T-cell (primary cell): Measurements from ENCODE around the gene CENPM. TPM values are rescaled to one million over a fixed set of nuclear protein-coding genes. Genes with fewer than 3 reads are reported as not detected.
A peak's percentile ranks its signal among the peaks of the same experiment; 100 is the strongest.

Experiments used
- ATAC-seq, 4 experiments: fragments of 200-7000 bp in 3 of 4; fragments of 150-1000 bp in 1 of 4; cut with Tn5 transposase; replicated peaks in 1 of 4; 1 replicate in 3 of 4; 2 replicates in 1 of 4; pipeline ENCODE4 v1.10.0; 2021; ENCODE audit warnings: moderate library complexity in 3 of 4, mild to moderate bottlenecking in 2 of 4, moderate number of reproducible peaks in 1 of 4
- CTCF ChIA-PET, 2 donors: fragments of 300-600 bp; sonication (Branson Sonifier 250); formaldehyde crosslinking; loops; one replicate each; lab custom pipeline; 2022; ENCODE audit warnings: antibody characterized with exemption in 2 of 2; lab: Charles Lee
- POLR2A ChIA-PET, 2 donors: fragments of 300-600 bp; sonication (Branson Sonifier 250); formaldehyde crosslinking; loops; one replicate each; lab custom pipeline; 2022; ENCODE audit warnings: antibody characterized with exemption in 2 of 2; lab: Charles Lee
- DNase-seq, 35 experiments: peaks; one replicate each; pipeline versions ENCODE4 v3.0.0 to v3.0.0-alpha.2; 2013 to 2023
- H3K27ac ChIP-seq: one replicate; pipeline ENCODE4 v1.5.1; 2013; ENCODE audit warnings: low read length
- H3K27me3 ChIP-seq, 2 experiments: replicated peaks in 1 of 2; 1 replicate in 1 of 2; 2 replicates in 1 of 2; pipeline versions ENCODE4 v1.6.1 to v1.7.0; 2013; ENCODE audit warnings: low read length in 1 of 2, mixed read lengths in 1 of 2; ENCODE audit not compliant: control insufficient read depth in 2 of 2, insufficient read depth in 2 of 2; ENCODE audit errors: extremely low read depth in 1 of 2
- H3K36me3 ChIP-seq, 2 donors: 1 replicate in 1 of 2; 2 replicates in 1 of 2; pipeline versions ENCODE4 v1.6.1 to v1.7.0; 2013; ENCODE audit warnings: low read length in 1 of 2; ENCODE audit not compliant: control insufficient read depth in 2 of 2, insufficient read depth in 1 of 2; ENCODE audit errors: extremely low read depth in 1 of 2
- H3K4me1 ChIP-seq, 2 experiments: 1 replicate in 1 of 2; 2 replicates in 1 of 2; pipeline versions ENCODE4 v1.6.1 to v1.7.0; 2013; ENCODE audit warnings: low read length in 2 of 2, mixed read lengths in 1 of 2; ENCODE audit not compliant: insufficient read depth in 2 of 2, control insufficient read depth in 1 of 2; ENCODE audit errors: extremely low read depth in 1 of 2
- H3K4me3 ChIP-seq, 2 donors: 1 replicate in 1 of 2; 2 replicates in 1 of 2; pipeline versions ENCODE4 v1.5.1 to v1.7.0; 2013; ENCODE audit warnings: mild to moderate bottlenecking in 2 of 2, low read length in 1 of 2, moderate library complexity in 1 of 2; ENCODE audit not compliant: control insufficient read depth in 1 of 2; ENCODE audit errors: extremely low read depth in 1 of 2
- H3K9me3 ChIP-seq: 2 replicates; pipeline ENCODE4 v1.7.0; 2013
- H3K27ac Mint-ChIP-seq, 2 donors: one replicate each; pipeline ENCODE4 v1.8.0; 2020 to 2021; ENCODE audit warnings: mild to moderate bottlenecking in 2 of 2, mixed read lengths in 2 of 2
- H3K27me3 Mint-ChIP-seq, 2 donors: one replicate each; pipeline ENCODE4 v1.8.0; 2021 to 2022; ENCODE audit warnings: mixed read lengths in 2 of 2
- H3K36me3 Mint-ChIP-seq: one replicate; pipeline ENCODE4 v1.8.0; 2021; ENCODE audit warnings: mixed read lengths
- H3K4me1 Mint-ChIP-seq, 3 donors: one replicate each; pipeline ENCODE4 v1.8.0; 2020 to 2022; ENCODE audit warnings: mixed read lengths in 3 of 3, mild to moderate bottlenecking in 1 of 3
- H3K4me3 Mint-ChIP-seq, 3 donors: one replicate each; pipeline ENCODE4 v1.8.0; 2020 to 2022; ENCODE audit warnings: mild to moderate bottlenecking in 3 of 3, mixed read lengths in 3 of 3, moderate library complexity in 3 of 3
- H3K9me3 Mint-ChIP-seq, 3 donors: one replicate each; pipeline ENCODE4 v1.8.0; 2020 to 2022; ENCODE audit warnings: mixed read lengths in 3 of 3
- WGBS: methylation state at CpG from one replicate; pipeline ENCODE4 v1.1.5; 2013; ENCODE audit warnings: missing lambda C conversion rate; ENCODE audit not compliant: insufficient coverage; 5-methylcytosine and 5-hydroxymethylcytosine counted together
- total RNA-seq, 35 experiments: library from RNA in 6 of 35; stranded (reverse) in 6 of 35; fragments of 120-200 nt in 1 of 35; gene quantifications; one replicate each; pipeline versions ENCODE4 v1.2.1 to v1.2.4 and lab custom pipeline; 2013 to 2026

CENPM gene
- total RNA-seq, 5 donors from 2014 or later (not counting 1 experiment from before 2014, with no cell fraction given), result 5.1 to 16.7 (median 7.9) TPM

DNA sequence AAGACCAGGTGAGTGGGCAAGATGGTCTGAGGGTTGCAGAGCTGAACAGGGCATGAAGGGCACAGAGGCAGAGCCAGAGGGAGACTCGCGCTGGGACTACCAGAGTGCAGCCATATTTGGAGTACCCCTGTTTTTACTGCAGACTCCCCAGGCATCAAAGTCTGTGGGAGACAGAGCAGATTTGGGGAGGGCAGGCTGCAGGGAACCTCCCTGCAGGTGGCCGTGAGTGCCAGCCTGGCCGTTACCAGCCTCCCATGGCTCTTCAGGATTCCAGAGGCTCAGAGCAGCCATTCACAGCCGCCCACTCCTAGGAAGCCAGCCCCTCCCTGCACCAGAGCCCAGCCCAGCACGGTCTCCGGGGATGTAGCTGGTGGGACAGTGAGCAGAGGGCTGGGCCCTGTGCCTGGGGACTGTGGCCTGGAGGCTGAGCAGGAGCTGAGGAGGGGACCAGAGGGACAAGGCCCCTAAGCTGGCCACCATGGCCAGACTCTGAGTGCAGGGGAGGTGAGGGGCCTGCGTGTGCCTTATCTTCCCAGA, 22.2 kb upstream of the CENPM start, which contains the start of gene SEPTIN3:
Gene SEPTIN3 (plus strand): TSS at position 334 of the 537 bp plus-strand sequence. CDS start 2,050 bp downstream, outside the sequence.
- Mint-ChIP-seq H3K4me1 (no peaks in the 10 kb centered on the region), H3K36me3 (no peaks in the 10 kb centered on the region), H3K4me3 (no peak within 1 kb of the TSS), H3K27ac (no peak within 1 kb of the TSS), H3K27me3 (peaks cover 13 to 38% of the 10 kb centered on the region in 2 donors), H3K9me3 (no peaks in the 10 kb centered on the region)
- Histone ChIP-seq H3K36me3 (no peaks in the 10 kb centered on the region), H3K27me3 (peaks cover 0 to 40% of the 10 kb centered on the region in 2 experiments), H3K27ac (no peak within 1 kb of the TSS), H3K4me3 (no peak within 1 kb of the TSS), H3K4me1 (no peaks in the 10 kb centered on the region), H3K9me3 (no peaks in the 10 kb centered on the region)
- ChIA-PET POLR2A (no interaction called here), CTCF (interaction anchor here in 1 of 2 donors (1.9 kb wide), 1 partner anchor 504 kb away, joined by 5 read pairs; no protein-coding TSS in a partner anchor)
- no peak for ATAC-seq
- no peak for DNase-seq
- 100% methylated on average over 3 of the region's 8 CpGs for WGBS

DNA sequence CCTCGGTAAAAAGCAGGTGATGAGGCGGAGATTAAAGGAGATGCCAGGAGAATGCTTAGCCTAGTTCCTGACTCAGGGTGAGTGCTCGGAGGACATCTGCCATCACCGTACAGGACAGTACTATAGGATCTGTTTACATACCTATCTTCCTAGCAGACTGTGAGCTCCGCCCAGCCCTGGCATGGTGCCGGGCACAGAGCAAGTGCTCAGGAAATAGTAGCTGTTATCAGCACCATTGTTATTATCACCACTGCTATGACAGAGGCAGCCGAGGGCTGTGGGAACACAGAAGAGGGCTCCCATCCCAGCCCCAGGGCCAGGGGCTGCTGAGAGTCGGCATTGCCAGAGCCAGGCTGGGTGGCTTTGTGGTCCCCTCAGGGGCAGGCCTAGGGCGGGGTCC, 21.6 kb upstream of the CENPM start:
- 65% methylated on average over 4 of the region's 9 CpGs for WGBS
- ATAC-seq, result no peak
- H3K4me1 ChIP-seq, result no peaks in the 10 kb centered on the region
- no peak for DNase-seq
- Mint-ChIP-seq H3K4me1 (no peaks in the 10 kb centered on the region), H3K27me3 (peaks cover 13 to 35% of the 10 kb centered on the region in 2 donors), H3K36me3 (no peaks in the 10 kb centered on the region), H3K27ac (no peak overlapping the region), H3K4me3 (no peak overlapping the region), H3K9me3 (no peaks in the 10 kb centered on the region)
- H3K27ac ChIP-seq, result no peak overlapping the region
- no peaks in the 10 kb centered on the region for H3K36me3 ChIP-seq
- POLR2A ChIA-PET, result no interaction called here
- CTCF ChIA-PET, result interaction anchor here in 1 of 2 donors (1.9 kb wide), 1 partner anchor 505 kb away, joined by 5 read pairs; no protein-coding TSS in a partner anchor
- peaks cover 0 to 38% of the 10 kb centered on the region in 2 experiments for H3K27me3 ChIP-seq
- no peaks in the 10 kb centered on the region for H3K9me3 ChIP-seq
- no peak overlapping the region for H3K4me3 ChIP-seq

DNA sequence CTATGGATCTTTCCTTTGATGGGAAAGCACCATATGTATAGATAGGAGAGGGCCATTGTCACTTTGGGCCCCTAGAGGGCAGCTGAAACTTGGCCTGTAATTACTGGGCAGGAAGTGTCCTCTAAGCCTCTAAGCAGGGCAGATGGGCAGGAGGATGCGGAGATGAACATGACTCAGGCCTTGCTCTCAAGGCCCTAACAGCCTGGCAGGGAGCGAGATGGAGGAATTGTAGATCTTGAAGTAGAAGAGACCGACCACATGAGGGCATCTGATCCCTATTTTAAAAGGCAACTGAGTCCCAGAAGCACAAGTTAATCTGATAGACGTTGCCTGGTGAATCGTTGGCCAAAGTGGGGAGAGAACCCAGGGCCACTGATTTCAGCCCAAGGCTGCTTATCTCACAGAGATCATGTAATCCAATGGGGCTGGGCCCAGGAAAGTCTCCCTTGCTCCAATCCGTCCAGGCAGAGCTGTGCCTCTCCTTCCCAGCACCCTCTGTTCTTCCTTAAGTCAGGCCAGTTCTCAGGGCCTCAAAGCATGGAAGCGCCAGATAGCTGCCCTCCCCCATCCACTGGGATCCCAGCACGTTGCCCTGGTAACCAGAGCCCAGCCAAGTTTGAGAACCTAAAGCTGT, 19.8 kb upstream of the CENPM start:
- Mint-ChIP-seq H3K27me3 (peaks cover 5 to 20% of the 10 kb centered on the region in 2 donors), H3K4me1 (no peaks in the 10 kb centered on the region), H3K9me3 (no peaks in the 10 kb centered on the region), H3K27ac (peak overlapping the region in 1 of 2 donors; percentile 32), H3K4me3 (no peak overlapping the region), H3K36me3 (no peaks in the 10 kb centered on the region)
- no peak overlapping the region for H3K4me3 ChIP-seq
- peak; percentile 65 to 78 (median 71) for ATAC-seq
- no peaks in the 10 kb centered on the region for H3K4me1 ChIP-seq
- H3K27me3 ChIP-seq, result peaks cover 0 to 23% of the 10 kb centered on the region in 2 experiments
- ChIA-PET POLR2A (interaction anchor here in 1 of 2 donors (0.6 to 0.7 kb wide), 2 partner anchors 364 to 583 kb away, joined by 4 to 5 read pairs; no protein-coding TSS in a partner anchor), CTCF (interaction anchor here (0.6 to 1.9 kb wide), 6 partner anchors 124 to 507 kb away, joined by 3 to 8 read pairs (median 4); no protein-coding TSS in a partner anchor)
- no peak overlapping the region for H3K27ac ChIP-seq
- DNase-seq, result peak in 15 of 35 experiments; percentile 13 to 71 (median 24)
- no peaks in the 10 kb centered on the region for H3K36me3 ChIP-seq
- 47% methylated on average over 5 of the region's 8 CpGs for WGBS
- no peaks in the 10 kb centered on the region for H3K9me3 ChIP-seq

DNA sequence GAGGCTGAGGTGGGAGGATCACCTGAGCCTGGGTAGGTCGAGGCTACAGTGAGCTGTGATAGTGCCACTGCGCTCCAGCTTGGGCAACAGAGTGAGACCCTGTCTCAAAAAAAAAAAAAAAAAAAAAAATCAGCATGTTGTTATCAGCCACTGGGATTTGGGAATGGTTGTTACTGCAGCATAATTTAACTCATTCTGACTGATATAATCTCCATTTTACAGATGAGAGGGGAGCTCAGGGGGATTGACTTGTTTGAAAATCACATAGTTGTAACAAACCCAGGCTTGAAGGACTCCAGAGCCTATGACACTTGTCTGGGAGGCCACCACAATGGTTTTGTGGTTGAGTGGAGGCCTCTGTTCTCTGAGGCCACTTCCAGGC, 19.3 kb upstream of the CENPM start:
- WGBS, result 100% methylated on average over 1 of the region's 2 CpGs
- peaks cover 0 to 17% of the 10 kb centered on the region in 2 donors for H3K27me3 Mint-ChIP-seq
- ChIA-PET CTCF (interaction anchor here in 1 of 2 donors (1.0 to 1.2 kb wide), 3 partner anchors 123 to 478 kb away, joined by 3 to 5 read pairs (median 3); no protein-coding TSS in a partner anchor), POLR2A (interaction anchor here in 1 of 2 donors (0.6 kb wide), 1 partner anchor 365 kb away, joined by 5 read pairs; no protein-coding TSS in a partner anchor)
- H3K4me3 Mint-ChIP-seq, result no peak overlapping the region
- Histone ChIP-seq H3K4me1 (no peaks in the 10 kb centered on the region), H3K9me3 (no peaks in the 10 kb centered on the region), H3K4me3 (no peak overlapping the region), H3K36me3 (no peaks in the 10 kb centered on the region), H3K27ac (no peak overlapping the region), H3K27me3 (peaks cover 0 to 18% of the 10 kb centered on the region in 2 experiments)
- ATAC-seq, result no peak
- no peaks in the 10 kb centered on the region for H3K36me3 Mint-ChIP-seq
- no peaks in the 10 kb centered on the region for H3K9me3 Mint-ChIP-seq
- DNase-seq, result no peak
- no peak overlapping the region for H3K27ac Mint-ChIP-seq
- no peaks in the 10 kb centered on the region for H3K4me1 Mint-ChIP-seq

DNA sequence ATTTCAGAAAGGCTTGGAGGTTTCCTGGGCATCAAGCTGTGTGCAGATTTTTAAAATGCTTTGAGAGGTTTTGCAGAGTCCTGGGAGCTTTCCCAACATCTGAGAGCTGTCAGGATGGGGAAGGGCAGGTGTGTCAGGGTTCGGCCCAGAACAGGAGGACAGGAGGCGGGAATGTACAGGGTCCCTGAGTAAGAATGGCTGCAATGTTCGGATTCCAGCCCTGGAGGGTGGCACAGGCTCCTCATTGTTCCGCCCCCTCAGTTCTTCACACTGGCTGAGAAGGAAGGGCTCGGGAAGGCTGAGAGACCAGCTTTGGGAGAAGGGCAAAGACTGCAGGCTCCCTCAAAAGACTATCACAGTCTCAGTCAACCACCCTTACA, 17.1 kb upstream of the CENPM start:
- H3K9me3 ChIP-seq, result no peaks in the 10 kb centered on the region
- POLR2A ChIA-PET, result no interaction called here
- WGBS, result 62% methylated on average over 3 of the region's 5 CpGs
- DNase-seq, result no peak
- Mint-ChIP-seq H3K9me3 (no peaks in the 10 kb centered on the region), H3K27ac (no peak overlapping the region), H3K4me3 (no peak overlapping the region), H3K36me3 (no peaks in the 10 kb centered on the region), H3K4me1 (peaks cover 0 to 2% (median 0%) of the 10 kb centered on the region in 3 donors), H3K27me3 (peaks cover 0 to 5% of the 10 kb centered on the region in 2 donors)
- CTCF ChIA-PET, result no interaction called here
- peaks cover 0 to 11% of the 10 kb centered on the region in 2 experiments for H3K27me3 ChIP-seq
- no peak overlapping the region for H3K27ac ChIP-seq
- H3K4me3 ChIP-seq, result no peak overlapping the region
- ATAC-seq, result no peak
- no peaks in the 10 kb centered on the region for H3K36me3 ChIP-seq
- H3K4me1 ChIP-seq, result no peaks in the 10 kb centered on the region

DNA sequence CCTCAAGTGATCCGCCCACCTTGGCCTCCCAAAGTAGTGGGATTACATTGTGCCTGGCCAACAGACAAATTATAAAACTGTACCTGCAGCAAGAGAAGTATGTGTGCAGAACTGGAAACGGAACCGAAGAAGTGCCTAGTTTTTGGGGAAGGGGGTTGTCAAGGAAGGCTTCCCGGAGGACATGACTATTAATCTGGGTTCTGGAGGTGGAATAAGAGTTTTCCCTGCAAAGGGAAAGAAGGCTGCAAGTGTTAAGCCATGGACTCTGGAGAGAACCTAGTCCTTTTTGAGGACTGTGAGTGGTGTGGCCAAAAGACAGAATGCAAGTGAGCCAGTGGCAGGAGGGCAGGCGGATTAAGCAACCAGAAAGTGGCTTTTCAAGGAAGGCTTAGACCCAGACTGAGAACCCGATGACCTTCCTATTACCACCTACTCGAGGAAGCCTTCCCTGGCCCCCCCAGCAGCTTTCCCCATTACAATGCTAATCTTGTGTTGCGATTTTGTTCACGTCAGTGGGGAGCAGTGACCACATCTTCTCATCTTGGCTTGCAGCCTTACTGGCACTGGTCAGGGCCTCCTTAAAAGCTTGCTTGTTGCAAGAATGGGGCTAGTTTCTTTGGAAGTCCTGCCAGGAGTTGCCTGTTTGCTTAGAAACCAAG, 16.6 kb upstream of the CENPM start:
- Mint-ChIP-seq H3K4me1 (peaks cover 0 to 2% (median 0%) of the 10 kb centered on the region in 3 donors), H3K27me3 (peaks cover 0 to 5% of the 10 kb centered on the region in 2 donors), H3K36me3 (no peaks in the 10 kb centered on the region), H3K27ac (no peak overlapping the region), H3K9me3 (no peaks in the 10 kb centered on the region), H3K4me3 (no peak overlapping the region)
- CTCF ChIA-PET, result no interaction called here
- WGBS, result 84% methylated on average over 8 of the region's 9 CpGs
- Histone ChIP-seq H3K36me3 (no peaks in the 10 kb centered on the region), H3K27ac (no peak overlapping the region), H3K9me3 (no peaks in the 10 kb centered on the region), H3K4me3 (no peak overlapping the region), H3K4me1 (no peaks in the 10 kb centered on the region), H3K27me3 (peaks cover 0 to 9% of the 10 kb centered on the region in 2 experiments)
- ATAC-seq (no peak), DNase-seq (no peak)
- POLR2A ChIA-PET, result no interaction called here
